ENCODE measurements around the gene LRFN5. TPM values are rescaled to one million over a fixed set of nuclear protein-coding genes. Genes with fewer than 3 reads are reported as not detected.

Gene LRFN5
- total and polyA plus RNA-seq, 2 donors (not counting 1 experiment from before 2014, with no cell fraction given): 0.14 to 3.6 TPM

- H3K4me3 ChIP-seq (replicated peaks in 1 of 4; ENCODE audit: control extremely low read depth in 1 of 4, insufficient read depth in 1 of 4, low read depth in 3 of 4, low read length in 4 of 4): no peak overlapping the region
Observed at GRCh38 chr14:41873686-41874317, 267.1 kb downstream of the LRFN5 start.

DNA sequence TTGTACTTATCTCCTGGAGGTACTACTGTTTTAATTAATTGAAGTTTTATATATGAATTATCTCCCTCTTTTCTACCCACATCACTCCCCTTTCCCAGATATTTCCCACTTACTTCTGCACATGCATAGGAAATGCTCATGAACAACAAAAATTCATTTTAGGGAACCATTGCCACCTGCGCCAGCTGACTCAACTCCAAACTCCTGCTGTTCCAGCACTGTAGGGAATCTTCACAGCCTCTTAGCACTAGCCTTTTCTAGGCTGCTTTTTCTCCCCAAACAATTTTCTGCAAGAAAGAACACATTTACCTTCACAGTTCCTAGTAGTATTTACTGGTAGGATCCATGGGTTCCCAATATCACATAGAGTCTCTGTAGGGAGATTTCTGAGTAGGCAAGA lies 268.4 kb downstream of the LRFN5 start:
- H4K20me1 ChIP-seq (ENCODE audit: control insufficient read depth, extremely low read depth, insufficient read depth, low read length): no peaks in the 10 kb centered on the region
- H3K9me3 ChIP-seq (ENCODE audit: control insufficient read depth, insufficient read depth, low read depth, low read length): no peaks in the 10 kb centered on the region
- no peaks in the 10 kb centered on the region for H3K4me1 ChIP-seq (ENCODE audit: control insufficient read depth, extremely low read depth, insufficient read depth, low read length)
- H2AFZ ChIP-seq (ENCODE audit: low read length): no peak overlapping the region
- TF ChIP-seq, protein P1, sequence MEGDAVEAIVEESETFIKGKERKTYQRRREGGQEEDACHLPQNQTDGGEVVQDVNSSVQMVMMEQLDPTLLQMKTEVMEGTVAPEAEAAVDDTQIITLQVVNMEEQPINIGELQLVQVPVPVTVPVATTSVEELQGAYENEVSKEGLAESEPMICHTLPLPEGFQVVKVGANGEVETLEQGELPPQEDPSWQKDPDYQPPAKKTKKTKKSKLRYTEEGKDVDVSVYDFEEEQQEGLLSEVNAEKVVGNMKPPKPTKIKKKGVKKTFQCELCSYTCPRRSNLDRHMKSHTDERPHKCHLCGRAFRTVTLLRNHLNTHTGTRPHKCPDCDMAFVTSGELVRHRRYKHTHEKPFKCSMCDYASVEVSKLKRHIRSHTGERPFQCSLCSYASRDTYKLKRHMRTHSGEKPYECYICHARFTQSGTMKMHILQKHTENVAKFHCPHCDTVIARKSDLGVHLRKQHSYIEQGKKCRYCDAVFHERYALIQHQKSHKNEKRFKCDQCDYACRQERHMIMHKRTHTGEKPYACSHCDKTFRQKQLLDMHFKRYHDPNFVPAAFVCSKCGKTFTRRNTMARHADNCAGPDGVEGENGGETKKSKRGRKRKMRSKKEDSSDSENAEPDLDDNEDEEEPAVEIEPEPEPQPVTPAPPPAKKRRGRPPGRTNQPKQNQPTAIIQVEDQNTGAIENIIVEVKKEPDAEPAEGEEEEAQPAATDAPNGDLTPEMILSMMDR (conservative IDR thresholded peaks at IDR 0.05 in 1 of 2, IDR thresholded peaks at IDR 0.05 in 1 of 2; ENCODE audit: low read depth in 1 of 2, low read length in 2 of 2): no peak
- TF ChIP-seq EZH2 (IDR thresholded peaks at IDR 0.05; ENCODE audit: low read length, missing control alignments): no peak
- no peak overlapping the region for H3K27ac ChIP-seq (ENCODE audit: insufficient read depth, low read length)
- no peaks in the 10 kb centered on the region for H3K36me3 ChIP-seq (ENCODE audit: control insufficient read depth, insufficient read depth, low read length)
- no peak overlapping the region for H3K9ac ChIP-seq (ENCODE audit: insufficient read depth, low read length)
- H3K4me3 ChIP-seq (replicated peaks in 1 of 4; ENCODE audit: control extremely low read depth in 1 of 4, insufficient read depth in 1 of 4, low read depth in 3 of 4, low read length in 4 of 4): no peak overlapping the region
- no peak overlapping the region for H3K4me2 ChIP-seq (ENCODE audit: extremely low read depth, insufficient read depth, low read length)
- no peaks in the 10 kb centered on the region for H3K27me3 ChIP-seq (ENCODE audit: control insufficient read depth, insufficient read depth, low read length)
- no peaks in the 10 kb centered on the region for H3K79me2 ChIP-seq (ENCODE audit: control insufficient read depth, insufficient read depth, low read length)
- no peak for DNase-seq (ENCODE audit: low read depth in 2 of 2)

More at GRCh38 chr14:41873686-41874317, 267.1 kb downstream of the LRFN5 start:
- Histone ChIP-seq H3K27ac (ENCODE audit: insufficient read depth, low read length) (no peak overlapping the region), H3K4me2 (ENCODE audit: extremely low read depth, insufficient read depth, low read length) (no peak overlapping the region), H3K27me3 (ENCODE audit: control insufficient read depth, insufficient read depth, low read length) (no peaks in the 10 kb centered on the region), H2AFZ (ENCODE audit: low read length) (no peak overlapping the region), H3K4me1 (ENCODE audit: control insufficient read depth, extremely low read depth, insufficient read depth, low read length) (no peaks in the 10 kb centered on the region), H3K9ac (ENCODE audit: insufficient read depth, low read length) (no peak overlapping the region), H4K20me1 (ENCODE audit: control insufficient read depth, extremely low read depth, insufficient read depth, low read length) (no peaks in the 10 kb centered on the region), H3K36me3 (ENCODE audit: control insufficient read depth, insufficient read depth, low read length) (no peaks in the 10 kb centered on the region), H3K79me2 (ENCODE audit: control insufficient read depth, insufficient read depth, low read length) (no peaks in the 10 kb centered on the region), H3K9me3 (ENCODE audit: control insufficient read depth, insufficient read depth, low read depth, low read length) (no peaks in the 10 kb centered on the region)
- TF ChIP-seq EZH2 (IDR thresholded peaks at IDR 0.05; ENCODE audit: low read length, missing control alignments): no peak
- TF ChIP-seq, protein P1 (conservative IDR thresholded peaks at IDR 0.05 in 1 of 2, IDR thresholded peaks at IDR 0.05 in 1 of 2; ENCODE audit: low read depth in 1 of 2, low read length in 2 of 2): no peak
- DNase-seq (ENCODE audit: low read depth in 2 of 2): peak; percentile 60 to 68

GRCh38 chr14:41878321-41878720 lies 271.6 kb downstream of the LRFN5 start:
- no peak overlapping the region for H3K4me3 ChIP-seq (replicated peaks in 1 of 4; ENCODE audit: control extremely low read depth in 1 of 4, insufficient read depth in 1 of 4, low read depth in 3 of 4, low read length in 4 of 4)
- no peak overlapping the region for H3K9ac ChIP-seq (ENCODE audit: insufficient read depth, low read length)
- no peaks in the 10 kb centered on the region for H3K27me3 ChIP-seq (ENCODE audit: control insufficient read depth, insufficient read depth, low read length)
- H3K4me2 ChIP-seq (ENCODE audit: extremely low read depth, insufficient read depth, low read length): no peak overlapping the region
- no peaks in the 10 kb centered on the region for H3K36me3 ChIP-seq (ENCODE audit: control insufficient read depth, insufficient read depth, low read length)
- DNase-seq (ENCODE audit: low read depth in 2 of 2): no peak
- H3K4me1 ChIP-seq (ENCODE audit: control insufficient read depth, extremely low read depth, insufficient read depth, low read length): no peaks in the 10 kb centered on the region
- H4K20me1 ChIP-seq (ENCODE audit: control insufficient read depth, extremely low read depth, insufficient read depth, low read length): no peaks in the 10 kb centered on the region
- no peaks in the 10 kb centered on the region for H3K79me2 ChIP-seq (ENCODE audit: control insufficient read depth, insufficient read depth, low read length)
- TF ChIP-seq, protein P1 (conservative IDR thresholded peaks at IDR 0.05 in 1 of 2, IDR thresholded peaks at IDR 0.05 in 1 of 2; ENCODE audit: low read depth in 1 of 2, low read length in 2 of 2): no peak
- TF ChIP-seq EZH2 (IDR thresholded peaks at IDR 0.05; ENCODE audit: low read length, missing control alignments): no peak
- H2AFZ ChIP-seq (ENCODE audit: low read length): no peak overlapping the region
- H3K9me3 ChIP-seq (ENCODE audit: control insufficient read depth, insufficient read depth, low read depth, low read length): no peaks in the 10 kb centered on the region
- no peak overlapping the region for H3K27ac ChIP-seq (ENCODE audit: insufficient read depth, low read length)
